DND-41 (cell line): Measurements from ENCODE around the gene TYMS.

Experiments
- ATAC-seq: fragments of 200-7000 bp; cut with Tn5 transposase; 3 replicates; pipeline ENCODE4 v1.9.1; 2021; ENCODE audit warnings: low read depth; ENCODE audit not compliant: insufficient read depth
- DNase-seq: peaks from one replicate; pipeline ENCODE4 v3.0.0-alpha.2; 2020
- H2AFZ ChIP-seq: 2 replicates; pipeline ENCODE4 v1.6.0; 2012; ENCODE audit warnings: low read depth, low read length
- H3K27ac ChIP-seq: 2 replicates; pipeline ENCODE4 v1.5.1; 2012; ENCODE audit warnings: low read length, inconsistent platforms
- H3K27me3 ChIP-seq: fragments of 200-600 bp; sonication (generic); 2 replicates; pipeline ENCODE4 v1.6.0; 2012; ENCODE audit warnings: low read length, mild to moderate bottlenecking, inconsistent platforms; ENCODE audit not compliant: insufficient read depth, poor library complexity
- H3K36me3 ChIP-seq: 2 replicates; pipeline ENCODE4 v1.5.1; 2012; ENCODE audit warnings: low read length, inconsistent platforms; ENCODE audit not compliant: insufficient read depth
- H3K4me1 ChIP-seq: 2 replicates; pipeline ENCODE4 v1.5.1; 2012; ENCODE audit warnings: mild to moderate bottlenecking, low read length; ENCODE audit not compliant: insufficient read depth
- H3K4me2 ChIP-seq: 2 replicates; pipeline ENCODE4 v1.6.0; 2012; ENCODE audit warnings: mild to moderate bottlenecking, moderate library complexity, low read length, inconsistent platforms; ENCODE audit not compliant: insufficient read depth
- H3K4me3 ChIP-seq, 2 experiments: fragments of 200-600 bp in 1 of 2; shearing (Covaris generic) in 1 of 2; 2 replicates each; pipeline ENCODE4 v1.5.1; 2012 to 2016; ENCODE audit warnings: inconsistent platforms in 2 of 2, low read length in 2 of 2, mild to moderate bottlenecking in 2 of 2, low read depth in 1 of 2, moderate library complexity in 1 of 2
- H3K79me2 ChIP-seq: 2 replicates; pipeline ENCODE4 v1.6.0; 2012; ENCODE audit warnings: low read length, inconsistent platforms; ENCODE audit not compliant: insufficient read depth
- H3K9ac ChIP-seq: 2 replicates; pipeline ENCODE4 v1.6.0; 2012; ENCODE audit warnings: low read depth, mild to moderate bottlenecking, inconsistent platforms, low read length, moderate library complexity
- H3K9me3 ChIP-seq: 2 replicates; pipeline ENCODE4 v1.5.1; 2012; ENCODE audit warnings: low read length, moderate library complexity, mild to moderate bottlenecking, inconsistent platforms; ENCODE audit not compliant: insufficient read depth, severe bottlenecking
- H4K20me1 ChIP-seq: 2 replicates; pipeline ENCODE4 v1.6.0; 2012; ENCODE audit warnings: low read length; ENCODE audit not compliant: insufficient read depth
- CTCF ChIP-seq: IDR thresholded peaks from 2 replicates; pipeline ENCODE4 v1.5.1; 2012; ENCODE audit warnings: borderline replicate concordance, low read length, moderate library complexity, mild to moderate bottlenecking; ENCODE audit not compliant: poor library complexity, severe bottlenecking; ENCODE audit errors: extremely low read depth
- EZH2 ChIP-seq: IDR thresholded peaks from 3 replicates; pipeline ENCODE4 v1.6.1; 2012; ENCODE audit warnings: borderline replicate concordance, low read depth, mild to moderate bottlenecking, moderate library complexity, low read length, inconsistent platforms; ENCODE audit not compliant: severe bottlenecking

TYMS gene

GRCh38 chr18:713135-713490 lies 55.7 kb downstream of the TYMS start:
- peaks cover 8% of the 10 kb centered on the region for H3K9me3 ChIP-seq
- H2AFZ ChIP-seq: no peak overlapping the region
- no peaks in the 10 kb centered on the region for H4K20me1 ChIP-seq
- no peak overlapping the region for H3K9ac ChIP-seq
- ATAC-seq (no peak), DNase-seq (no peak)
- no peaks in the 10 kb centered on the region; the same call in 1 of the 2 replicates for H3K36me3 ChIP-seq
- H3K27me3 ChIP-seq: no peaks in the 10 kb centered on the region
- no peak overlapping the region for H3K27ac ChIP-seq
- no peak overlapping the region for H3K4me3 ChIP-seq
- H3K4me1 ChIP-seq: peaks cover 11% of the 10 kb centered on the region
- H3K79me2 ChIP-seq: no peaks in the 10 kb centered on the region
- no peak overlapping the region for H3K4me2 ChIP-seq
- TF ChIP-seq EZH2: no peak
- no peak for TF ChIP-seq CTCF

GRCh38 chr18:715626-716025 lies 58.2 kb downstream of the TYMS start:
- Histone ChIP-seq H2AFZ (no peak overlapping the region), H3K4me1 (peaks cover 11% of the 10 kb centered on the region), H4K20me1 (no peaks in the 10 kb centered on the region), H3K4me3 (no peak overlapping the region), H3K9ac (no peak overlapping the region), H3K4me2 (no peak overlapping the region), H3K9me3 (peaks cover 8% of the 10 kb centered on the region), H3K36me3 (no peaks in the 10 kb centered on the region; the same call in 1 of the 2 replicates), H3K79me2 (no peaks in the 10 kb centered on the region), H3K27me3 (no peaks in the 10 kb centered on the region), H3K27ac (no peak overlapping the region)
- no peak for TF ChIP-seq CTCF
- no peak for TF ChIP-seq EZH2
- ATAC-seq (no peak), DNase-seq (no peak)

DNA sequence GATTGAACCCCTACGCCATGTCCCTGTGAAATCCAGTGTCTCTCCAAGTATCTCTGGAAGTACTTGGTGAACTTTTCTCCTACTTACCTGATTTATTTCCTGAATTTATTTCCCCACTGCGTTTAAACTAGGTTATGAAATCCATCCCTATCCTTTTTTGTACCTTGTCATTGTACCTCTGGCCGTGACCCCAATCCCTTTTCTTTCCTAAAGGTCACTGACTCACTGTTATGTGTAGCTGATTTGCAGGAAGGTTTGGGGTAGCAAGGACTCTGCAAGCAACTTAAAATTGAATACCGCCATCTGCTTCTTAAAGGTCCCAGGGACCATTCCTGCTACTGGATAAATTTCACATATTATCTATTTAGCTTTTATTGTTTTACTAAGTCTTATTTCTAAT lies 59.5 kb downstream of the TYMS start:
- Histone ChIP-seq H3K4me1 (peaks cover 2% of the 10 kb centered on the region; the same call in 1 of the 2 replicates), H3K27me3 (no peaks in the 10 kb centered on the region), H2AFZ (no peak overlapping the region), H3K79me2 (no peaks in the 10 kb centered on the region), H3K9ac (no peak overlapping the region), H3K36me3 (no peaks in the 10 kb centered on the region; the same call in 1 of the 2 replicates), H3K4me3 (no peak overlapping the region), H3K27ac (no peak overlapping the region), H4K20me1 (no peaks in the 10 kb centered on the region), H3K9me3 (peaks cover 8% of the 10 kb centered on the region), H3K4me2 (no peak overlapping the region)
- TF ChIP-seq EZH2 (no peak), CTCF (no peak)
- no peak for DNase-seq
- no peak for ATAC-seq
